GM10266 (cell line): Measurements from ENCODE around the gene GEMIN7.

ENCODE experiments used
- DNase-seq: peaks from one replicate; pipeline ENCODE4 v3.0.0; 2012; ENCODE audit errors: extremely low spot score
- CTCF ChIP-seq: IDR thresholded peaks from 2 replicates; pipeline ENCODE4 v1.5.1; 2012; ENCODE audit warnings: mild to moderate bottlenecking, low read depth; ENCODE audit not compliant: control insufficient read depth, insufficient read depth; ENCODE audit errors: missing control alignments

Gene GEMIN7

GRCh38 chr19:45063851-45064801, 14.9 kb upstream of the GEMIN7 start:
- no peak for DNase-seq
- TF ChIP-seq CTCF = no peak

- DNase-seq = no peak
- no peak for TF ChIP-seq CTCF
Measured at GRCh38 chr19:45066921-45067661, 12.0 kb upstream of the GEMIN7 start.

- DNase-seq = no peak
- TF ChIP-seq CTCF = no peak
Measured at GRCh38 chr19:45068041-45068440, 11.0 kb upstream of the GEMIN7 start.

- DNase-seq = no peak
- no peak for TF ChIP-seq CTCF
Measured at GRCh38 chr19:45069056-45069455, 10.0 kb upstream of the GEMIN7 start.

GRCh38 chr19:45070214-45070613, 8.8 kb upstream of the GEMIN7 start:
- TF ChIP-seq CTCF = no peak
- DNase-seq = no peak

GRCh38 chr19:45070861-45071544, 8.1 kb upstream of the GEMIN7 start:
- DNase-seq = no peak
- TF ChIP-seq CTCF = no peak
